Ramos (cell line): Measurements from ENCODE around the gene CLEC18A.

Experiments
- in situ Hi-C: fragments of 300-500 bp; cut with MboI; formaldehyde crosslinking; loops from one replicate; pipeline ENCODE4 v1.14.3; 2022; ENCODE audit warnings: low sequenced_read_pairs; ENCODE audit not compliant: unreplicated experiment

The CLEC18A gene

GRCh38 chr16:69929480-69929879 lies 21.7 kb upstream of the CLEC18A start:
- in situ Hi-C loops, result no loop called here

DNA sequence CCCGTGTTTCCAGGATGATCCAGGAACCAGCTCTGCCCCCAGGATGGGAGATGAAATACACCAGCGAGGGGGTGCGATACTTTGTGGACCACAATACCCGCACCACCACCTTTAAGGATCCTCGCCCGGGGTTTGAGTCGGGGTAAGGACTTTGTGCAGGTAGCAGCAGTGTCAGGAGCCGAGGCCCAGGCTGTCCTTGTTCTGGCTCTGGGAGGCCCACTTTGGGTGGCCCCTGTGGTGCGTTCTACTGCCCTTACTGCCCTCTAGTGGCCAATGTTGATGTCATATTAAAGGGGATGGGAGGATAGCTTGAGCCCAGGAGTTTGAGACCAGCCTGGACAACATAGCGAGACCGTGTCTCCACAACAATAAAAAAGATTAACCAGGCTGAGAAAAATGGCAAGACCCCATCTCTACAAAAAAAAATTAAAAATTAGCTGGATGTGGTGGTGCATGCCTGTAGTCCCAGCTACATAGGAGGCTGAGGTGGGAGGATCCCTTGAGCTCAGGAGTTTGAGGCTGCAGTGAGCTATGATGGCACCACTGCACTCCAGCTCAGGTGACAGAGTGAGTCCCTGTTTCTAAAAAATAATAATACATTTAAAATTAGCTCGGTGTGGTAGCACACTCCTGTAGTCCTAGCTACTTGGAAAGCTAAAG lies 20.9 kb upstream of the CLEC18A start:
- in situ Hi-C loops, result loop anchor here (10.0 kb wide), 1 partner anchor 215 kb away; no protein-coding TSS in a partner anchor

GRCh38 chr16:69931631-69932030 lies 19.5 kb upstream of the CLEC18A start:
- in situ Hi-C loops, result loop anchor here (10.0 kb wide), 1 partner anchor 217 kb away; no protein-coding TSS in a partner anchor

GRCh38 chr16:69932228-69932627 lies 18.9 kb upstream of the CLEC18A start:
- in situ Hi-C loops, result loop anchor here (10.0 kb wide), 1 partner anchor 217 kb away; no protein-coding TSS in a partner anchor

GRCh38 chr16:69932691-69933392 lies 18.3 kb upstream of the CLEC18A start:
- in situ Hi-C loops, result loop anchor here (10.0 kb wide), 1 partner anchor 218 kb away; no protein-coding TSS in a partner anchor

- in situ Hi-C loops, result loop anchor here (10.0 kb wide), 1 partner anchor 219 kb away; no protein-coding TSS in a partner anchor
These were observed 17.1 kb upstream of the CLEC18A start for GRCh38 chr16:69934044-69934443.

DNA sequence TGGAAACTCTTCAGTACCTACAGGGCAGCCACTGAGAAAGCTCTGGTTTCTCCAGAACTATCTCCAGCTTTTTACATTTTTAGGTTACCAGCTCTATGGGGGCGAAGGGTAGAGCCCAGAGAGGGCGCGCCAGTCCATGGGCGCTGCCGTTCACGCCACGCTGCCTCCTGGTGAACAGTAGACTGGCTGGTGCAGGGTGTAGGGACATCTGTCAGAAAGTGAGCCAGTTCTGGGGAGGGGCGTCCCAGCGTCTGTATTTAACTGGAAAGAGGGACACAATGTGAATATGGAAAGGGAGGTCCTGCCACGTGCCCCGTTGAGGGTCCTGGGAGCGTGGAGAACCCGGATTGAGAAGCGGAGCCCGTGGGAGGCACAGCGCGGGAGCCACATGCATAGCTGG lies 16.4 kb upstream of the CLEC18A start:
- in situ Hi-C loops, result loop anchor here (10.0 kb wide), 1 partner anchor 220 kb away; no protein-coding TSS in a partner anchor

DNA sequence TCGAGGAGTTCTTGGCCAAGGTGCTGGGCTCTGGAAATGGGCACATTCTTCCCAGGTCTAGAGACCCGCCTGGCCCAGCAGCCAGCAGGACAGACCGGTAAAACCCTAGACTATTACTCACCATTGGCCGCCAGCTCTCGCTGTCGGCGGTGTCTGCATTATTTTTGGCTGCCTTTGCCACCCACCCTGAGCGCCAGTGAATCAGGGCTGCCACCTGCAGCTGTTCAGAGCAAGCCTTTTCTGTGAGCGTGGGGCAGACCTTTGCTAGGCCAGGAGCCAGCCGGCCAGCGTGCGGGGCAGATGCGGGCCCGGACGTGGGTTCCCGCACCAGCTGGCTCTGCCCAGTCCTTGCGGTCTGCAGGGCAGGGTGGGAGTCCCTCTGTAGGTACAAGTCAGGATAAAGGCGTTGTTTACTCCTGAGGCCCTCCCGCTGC lies 15.8 kb upstream of the CLEC18A start:
- in situ Hi-C loops, result loop anchor here (10.0 kb wide), 1 partner anchor 220 kb away; no protein-coding TSS in a partner anchor

DNA sequence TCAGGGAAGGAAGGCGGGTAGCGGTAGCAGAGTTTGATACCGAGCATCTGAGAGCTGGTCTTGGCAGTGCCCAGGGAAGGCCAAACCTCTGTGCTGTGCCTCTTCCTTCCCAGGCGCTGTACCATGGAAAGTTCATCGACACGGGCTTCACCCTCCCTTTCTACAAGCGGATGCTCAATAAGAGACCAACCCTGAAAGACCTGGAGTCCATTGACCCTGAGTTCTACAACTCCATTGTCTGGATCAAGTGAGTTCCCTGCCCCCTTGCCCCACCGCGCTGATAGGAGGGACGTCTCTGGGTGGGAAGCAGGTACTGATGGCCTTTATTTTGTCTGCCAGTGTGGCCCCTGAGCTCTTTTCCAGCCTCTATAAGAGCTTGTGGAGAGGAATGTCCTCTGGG lies 15.4 kb upstream of the CLEC18A start:
- in situ Hi-C loops, result loop anchor here (10.0 kb wide), 1 partner anchor 221 kb away; no protein-coding TSS in a partner anchor

DNA sequence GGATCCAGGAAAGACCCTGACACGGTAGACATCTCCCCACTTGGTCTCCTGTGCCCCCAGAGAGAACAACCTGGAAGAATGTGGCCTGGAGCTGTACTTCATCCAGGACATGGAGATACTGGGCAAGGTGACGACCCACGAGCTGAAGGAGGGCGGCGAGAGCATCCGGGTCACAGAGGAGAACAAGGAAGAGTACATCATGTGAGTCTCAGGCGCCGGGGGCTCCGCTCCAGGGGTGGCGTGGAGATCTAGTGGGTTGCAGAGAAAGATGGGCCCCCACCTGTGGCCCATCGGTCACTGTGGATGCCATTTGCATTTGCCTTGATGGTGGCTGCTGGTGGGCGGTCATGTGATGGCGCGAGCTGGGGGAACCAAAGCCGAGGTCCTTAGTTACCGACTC lies 14.9 kb upstream of the CLEC18A start:
- in situ Hi-C loops, result loop anchor here (10.0 kb wide), 1 partner anchor 221 kb away; no protein-coding TSS in a partner anchor

GRCh38 chr16:69936751-69937211 lies 14.4 kb upstream of the CLEC18A start:
- in situ Hi-C loops, result loop anchor here (10.0 kb wide), 1 partner anchor 222 kb away; no protein-coding TSS in a partner anchor

- in situ Hi-C loops, result loop anchor here (10.0 kb wide), 1 partner anchor 223 kb away; no protein-coding TSS in a partner anchor
These were observed 13.6 kb upstream of the CLEC18A start for GRCh38 chr16:69937465-69937951.

GRCh38 chr16:69938981-69939820 lies 11.9 kb upstream of the CLEC18A start:
- in situ Hi-C loops, result loop anchor here (10.0 kb wide), 1 partner anchor 224 kb away; no protein-coding TSS in a partner anchor

GRCh38 chr16:69939821-69940585 lies 11.1 kb upstream of the CLEC18A start:
- in situ Hi-C loops, result loop anchor here (10.0 kb wide), 1 partner anchor 225 kb away; no protein-coding TSS in a partner anchor

DNA sequence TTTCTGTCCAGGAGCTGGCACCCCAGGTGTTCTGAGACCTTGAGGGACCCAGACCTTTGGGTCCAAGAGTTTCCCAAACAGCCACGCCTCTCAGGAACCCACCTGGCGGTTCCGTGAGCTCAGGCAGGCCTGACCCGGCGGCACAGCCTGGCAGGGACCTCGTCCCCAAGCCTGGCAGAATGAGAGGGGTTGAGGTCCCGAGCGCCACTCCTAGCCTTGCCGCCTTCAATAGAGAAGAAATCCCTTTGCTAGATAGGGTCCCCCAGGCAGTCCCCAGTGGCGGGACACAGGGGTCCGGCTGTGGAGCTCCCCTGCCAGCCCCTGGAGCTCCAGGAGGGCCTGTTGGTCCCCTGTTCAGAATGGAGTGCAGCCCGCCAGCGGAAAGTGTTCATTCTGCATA lies 10.5 kb upstream of the CLEC18A start:
- in situ Hi-C loops, result no loop called here

DNA sequence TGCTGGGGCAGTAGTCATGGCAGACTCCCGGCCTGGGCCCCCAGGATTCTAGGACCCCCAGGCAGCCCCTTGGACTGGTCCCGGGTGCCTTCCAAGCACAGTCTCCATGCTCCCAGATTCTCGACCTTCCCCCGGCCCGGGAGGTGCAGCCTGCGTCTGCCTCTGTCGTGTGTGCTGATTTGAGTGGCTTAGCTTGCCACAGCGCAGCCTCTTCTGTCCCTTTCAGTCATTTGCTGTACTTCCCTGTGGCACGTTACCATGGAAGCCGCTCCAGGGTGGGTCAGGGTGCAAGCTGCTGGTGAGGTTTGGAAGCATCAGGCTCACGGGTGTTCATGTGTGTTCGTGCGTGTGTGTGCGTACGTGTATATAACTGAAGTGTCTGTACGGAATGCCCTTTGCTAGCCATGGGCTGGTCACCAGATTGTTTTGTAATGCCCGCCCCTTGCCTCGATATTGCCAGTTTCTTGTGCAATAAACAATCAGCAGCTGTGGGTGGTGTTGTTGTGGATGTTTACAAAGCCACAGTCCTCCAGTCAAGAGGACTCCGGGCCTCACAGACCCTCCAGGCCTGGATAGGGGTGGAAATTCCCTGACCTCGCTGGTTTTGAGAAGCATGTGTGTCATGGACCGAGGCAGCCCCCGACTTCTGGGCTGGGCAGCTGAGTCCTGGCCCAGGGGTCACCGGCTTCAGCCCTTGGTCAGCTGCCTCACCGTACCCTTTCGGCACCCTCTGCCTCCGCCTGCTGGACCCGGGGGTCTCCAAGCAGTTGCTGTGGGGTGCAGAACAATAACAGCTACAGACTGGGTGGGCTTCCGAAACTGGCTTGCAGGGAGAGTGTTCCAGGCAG lies 9.7 kb upstream of the CLEC18A start:
- in situ Hi-C loops, result no loop called here

- in situ Hi-C loops, result no loop called here
These were observed 9.0 kb upstream of the CLEC18A start for GRCh38 chr16:69942099-69942491.

DNA sequence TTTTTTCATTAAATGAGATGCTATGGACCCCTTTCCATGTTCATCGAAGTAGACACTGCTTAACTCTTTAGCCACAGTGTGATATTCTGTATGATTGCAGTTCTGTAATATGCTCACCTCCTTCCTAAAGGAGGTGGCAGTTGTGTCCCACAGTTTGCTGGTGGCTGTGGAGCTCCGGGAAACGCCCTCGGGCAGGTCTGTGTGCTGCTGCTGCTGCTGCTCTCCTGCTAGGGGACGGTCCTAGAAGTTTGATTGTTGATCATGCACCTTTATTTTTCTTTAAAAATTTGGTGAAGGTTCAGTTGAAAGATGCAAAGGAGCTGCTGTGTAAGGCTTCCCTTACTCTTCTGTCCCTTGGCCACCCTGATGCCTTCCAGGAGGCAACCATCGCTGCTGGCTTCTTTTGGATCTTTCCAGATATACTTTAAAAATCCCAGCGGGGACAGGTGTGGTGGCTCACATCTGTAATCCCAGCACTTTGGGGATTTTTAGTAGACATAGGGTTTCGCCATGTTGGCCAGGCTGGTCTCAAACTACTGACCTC lies 8.4 kb upstream of the CLEC18A start:
- in situ Hi-C loops, result no loop called here
